Stimulated activated CD4-positive, alpha-beta T cell treated with anti-CD3 and anti-CD28 coated beads, Interleukin-2, amount 100 ng/mL, for 48 hours (primary cell): ENCODE results near the gene XYLB.
"Not testable (repeated sequence)": the region's sequence is repeated elsewhere in the genome, so short reads cannot be mapped to it uniquely, and the experiment has no call there.

ENCODE experiments used
- DNase-seq, 2 donors: peaks; one replicate each; pipeline ENCODE4 v3.0.0-alpha.2; 2020

Gene XYLB

GRCh38 chr3:38346587-38347410 lies at the start of gene XYLB:
TSS of gene XYLB (plus strand) at chr3:38346785. CDS start at chr3:38346869, 84 bp downstream.
- DNase-seq, result peak; percentile 80 to 81

GRCh38 chr3:38297053-38297452 lies 49.5 kb upstream of the XYLB start:
- not testable (repeated sequence) for DNase-seq

DNA sequence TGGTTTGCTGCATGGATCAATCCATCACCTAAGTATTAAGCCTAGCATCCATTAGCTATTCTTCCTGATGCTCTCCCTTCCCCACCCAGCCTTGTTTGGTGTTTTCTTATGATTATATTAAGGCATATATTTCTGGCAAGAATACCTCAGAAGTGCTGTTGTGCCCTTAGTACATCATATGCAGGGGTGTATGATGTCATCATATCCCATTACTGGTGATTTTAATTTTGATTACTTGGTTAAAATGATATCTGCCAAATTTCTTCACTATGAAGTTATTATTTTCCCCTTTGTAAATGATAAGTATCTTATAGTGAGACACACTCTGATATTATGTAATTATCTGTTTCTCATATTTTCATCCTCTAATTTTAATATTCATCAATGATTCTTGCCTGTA lies 49.0 kb upstream of the XYLB start:
- no peak for DNase-seq

DNA sequence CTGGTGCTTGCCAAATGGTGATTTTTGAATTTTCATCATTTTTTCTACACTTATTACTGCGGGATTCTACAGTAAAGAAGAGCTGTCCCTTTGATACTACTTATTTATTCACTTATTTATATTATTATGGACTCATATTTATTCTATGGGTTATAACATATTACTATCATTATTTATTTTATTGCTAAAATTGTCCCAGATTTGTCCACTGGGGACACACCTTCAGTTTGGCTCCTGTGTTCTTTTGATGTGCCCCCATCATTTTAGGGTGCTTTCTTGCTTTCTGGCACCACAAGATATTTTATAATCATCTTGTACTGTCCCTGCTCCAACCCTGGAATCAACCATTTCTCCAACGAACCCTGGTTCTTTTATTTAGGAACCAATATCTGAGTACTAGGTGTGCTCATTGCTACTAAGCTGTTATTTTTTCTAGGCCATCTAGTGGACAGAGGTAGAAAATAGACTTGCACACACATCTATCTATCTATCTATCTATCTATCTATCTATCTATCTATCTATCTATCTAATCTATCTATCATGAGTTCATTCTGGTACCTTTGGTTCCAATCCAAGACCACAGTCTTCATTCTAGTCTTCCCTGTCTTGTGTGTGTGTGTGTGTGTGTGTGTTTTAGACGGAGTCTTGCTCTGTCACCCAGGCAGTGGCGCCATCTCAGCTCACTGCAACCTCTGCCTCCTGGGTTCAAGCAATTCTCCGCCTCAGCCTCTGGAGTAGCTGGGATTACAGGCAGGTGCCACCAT lies 48.5 kb upstream of the XYLB start:
- DNase-seq, result no peak

DNA sequence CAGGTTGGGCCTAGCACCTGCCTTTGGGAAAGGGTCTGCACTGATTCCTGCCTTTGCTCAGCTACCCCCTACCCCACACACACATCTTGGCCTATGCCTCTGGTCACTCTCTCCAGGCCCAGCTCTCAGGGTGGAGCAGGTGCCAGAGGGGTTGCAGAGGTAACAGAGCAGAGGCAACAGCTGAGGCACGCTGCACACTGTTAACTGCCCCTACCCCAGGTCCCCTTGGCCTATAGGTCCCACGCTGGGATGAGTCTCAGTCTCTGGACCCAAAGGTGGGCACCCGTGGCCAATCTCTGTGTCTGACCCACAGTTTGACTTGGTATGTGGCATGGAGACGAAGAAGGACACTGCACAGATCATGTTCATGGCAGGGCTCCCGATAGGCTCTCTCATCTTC lies 39.6 kb upstream of the XYLB start:
- no peak for DNase-seq

- no peak for DNase-seq
These were observed 39.0 kb upstream of the XYLB start for GRCh38 chr3:38307599-38307998.

GRCh38 chr3:38308456-38308855 lies 38.1 kb upstream of the XYLB start:
- no peak for DNase-seq

- no peak for DNase-seq
These were observed 35.1 kb upstream of the XYLB start for GRCh38 chr3:38311476-38311875.

GRCh38 chr3:38311941-38312340 lies 34.6 kb upstream of the XYLB start:
- no peak for DNase-seq

DNA sequence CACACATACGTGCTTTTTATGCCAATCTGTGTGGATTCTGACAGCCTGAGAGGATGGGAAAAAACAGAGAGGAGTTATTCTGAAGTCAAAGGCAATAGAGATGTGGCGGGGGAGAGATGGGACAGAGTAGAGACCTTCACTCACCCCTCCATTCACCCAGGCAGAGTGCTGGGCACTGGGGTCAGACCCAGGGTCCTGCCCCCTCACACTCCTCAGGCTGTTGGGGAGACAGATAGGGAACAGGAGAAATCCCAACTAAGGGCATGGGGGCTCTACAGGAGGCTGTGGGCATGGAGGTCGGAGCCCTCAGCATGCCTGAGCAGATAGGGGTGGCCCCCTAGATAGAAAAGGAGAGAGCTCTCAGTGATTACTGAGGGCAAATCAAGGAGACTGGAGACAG lies 34.2 kb upstream of the XYLB start:
- DNase-seq, result no peak

- no peak for DNase-seq
These were observed 33.3 kb upstream of the XYLB start for GRCh38 chr3:38313263-38313662.

DNA sequence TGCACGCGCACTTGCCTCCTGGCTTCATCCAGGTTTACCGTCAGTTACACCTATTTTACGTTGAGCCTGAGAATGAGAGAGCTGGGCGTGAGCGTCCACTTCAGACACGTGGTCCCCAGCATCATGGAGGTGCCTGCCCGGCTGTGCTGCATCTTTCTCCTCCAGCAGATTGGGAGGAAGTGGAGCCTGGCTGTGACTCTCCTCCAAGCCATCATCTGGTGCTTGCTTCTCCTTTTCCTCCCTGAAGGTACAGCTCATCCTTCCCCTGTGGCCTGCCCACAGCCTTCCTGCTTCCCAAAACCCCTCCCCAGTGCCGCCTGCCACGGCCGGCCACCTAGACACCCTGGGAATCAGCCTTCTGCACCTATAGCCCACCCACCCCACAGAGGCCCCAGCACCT lies 32.9 kb upstream of the XYLB start:
- no peak for DNase-seq

- no peak for DNase-seq
These were observed 32.3 kb upstream of the XYLB start for GRCh38 chr3:38314112-38314763.

- DNase-seq, result no peak
These were observed 31.7 kb upstream of the XYLB start for GRCh38 chr3:38314764-38315487.

GRCh38 chr3:38315488-38316230 lies 30.9 kb upstream of the XYLB start:
- DNase-seq, result no peak

DNA sequence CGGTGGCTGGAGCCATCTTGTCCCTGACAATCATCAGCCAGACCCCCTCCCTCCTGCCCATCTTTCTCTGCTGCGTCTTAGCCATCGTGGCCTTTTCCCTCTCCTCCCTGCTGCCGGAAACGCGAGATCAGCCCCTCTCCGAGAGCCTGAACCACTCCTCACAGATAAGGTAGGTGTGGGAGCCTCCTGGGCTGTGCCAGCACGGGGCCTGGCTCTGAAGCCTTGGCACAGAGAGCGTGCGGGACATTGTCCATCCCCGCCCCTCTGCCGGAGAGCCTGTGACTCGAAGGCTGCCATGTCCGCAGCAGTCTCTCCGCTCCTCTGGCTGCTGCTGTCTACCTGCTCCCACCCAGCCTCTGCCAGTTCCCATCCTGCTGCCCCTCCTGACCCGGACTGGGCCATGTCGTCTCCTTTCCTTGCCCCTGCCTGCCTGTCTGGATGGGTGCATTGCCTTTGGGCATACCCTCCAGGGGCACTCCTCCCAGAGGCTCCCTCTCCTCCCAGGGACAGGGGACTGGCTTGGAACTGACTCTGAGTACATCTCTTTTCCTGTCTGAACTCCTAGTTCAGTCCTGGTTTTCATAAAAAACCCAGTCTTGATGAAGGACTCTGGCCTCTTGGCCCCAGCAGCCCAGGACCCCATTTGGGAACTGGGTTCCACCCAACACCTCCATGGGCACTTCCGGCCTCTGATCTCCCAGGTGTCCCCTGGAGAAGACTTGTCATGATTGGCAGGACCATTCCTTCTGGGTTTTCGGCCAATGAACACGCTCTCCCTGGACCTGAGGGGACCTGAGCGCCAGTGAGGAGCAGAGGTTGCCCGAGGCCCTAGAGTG lies 30.0 kb upstream of the XYLB start:
- DNase-seq, result no peak

DNA sequence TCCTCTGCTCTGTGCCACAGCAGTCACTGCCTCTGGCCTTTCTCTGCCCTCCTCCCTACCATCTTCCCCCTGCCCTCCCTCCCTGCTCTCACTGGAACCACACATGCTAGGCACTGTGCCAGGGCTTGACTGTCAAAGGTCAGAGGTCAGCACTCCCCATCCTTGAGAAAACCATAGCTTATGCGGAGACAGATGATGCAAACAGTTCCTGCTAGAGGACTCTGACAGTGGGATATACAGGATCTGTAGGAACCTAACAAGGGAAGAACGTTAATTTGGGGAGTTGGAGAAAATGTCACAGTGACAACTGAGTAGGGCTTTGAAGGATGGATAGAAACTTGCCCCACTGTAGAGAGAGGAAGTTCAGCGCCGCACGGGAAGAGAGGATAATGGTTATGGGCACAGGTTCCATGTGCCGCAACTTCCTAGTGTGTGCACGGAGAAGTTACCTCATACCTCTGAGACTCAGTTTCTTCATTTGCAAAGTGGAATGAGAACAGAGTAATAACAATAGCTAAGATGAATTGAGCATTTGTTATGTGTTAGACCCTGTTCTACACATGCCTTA lies 29.3 kb upstream of the XYLB start:
- DNase-seq, result no peak

- no peak for DNase-seq
These were observed 27.6 kb upstream of the XYLB start for GRCh38 chr3:38318766-38319671.

DNA sequence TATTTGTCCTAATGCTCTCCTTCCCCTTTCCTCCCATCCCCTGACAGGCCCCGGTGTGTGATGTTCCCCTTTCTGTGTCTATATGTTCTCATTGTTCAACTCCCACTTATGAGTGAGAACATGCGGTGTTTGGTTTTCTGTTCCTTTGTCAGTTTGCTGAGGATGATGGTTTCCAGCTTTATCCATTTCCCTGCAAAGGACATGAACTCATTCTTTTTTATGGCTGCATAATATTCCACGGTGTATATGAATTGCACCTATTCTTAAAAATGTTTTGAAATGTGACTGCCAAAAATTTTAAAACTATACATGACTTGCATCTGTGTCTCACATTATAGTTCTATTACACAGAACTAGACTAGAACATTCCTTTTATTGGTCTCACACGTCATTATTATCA lies 25.9 kb upstream of the XYLB start:
- DNase-seq, result not testable (repeated sequence)

- no peak for DNase-seq
These were observed 23.5 kb upstream of the XYLB start for GRCh38 chr3:38323060-38323459.
